Stomach smooth muscle (tissue), 2 donors: ENCODE data around the gene SMOC2.

Experiments used
- H3K27ac ChIP-seq: one replicate; pipeline ENCODE4 v1.7.0; 2013; ENCODE audit warnings: mild to moderate bottlenecking, low read length, inconsistent platforms
- H3K27me3 ChIP-seq, 2 donors: one replicate each; pipeline ENCODE4 v1.7.0; 2013; ENCODE audit warnings: low read length in 2 of 2; ENCODE audit not compliant: insufficient read depth in 2 of 2, control insufficient read depth in 1 of 2
- H3K36me3 ChIP-seq, 2 donors: one replicate each; pipeline ENCODE4 v1.7.0; 2013; ENCODE audit warnings: low read length in 2 of 2; ENCODE audit not compliant: control insufficient read depth in 2 of 2, insufficient read depth in 2 of 2
- H3K4me1 ChIP-seq: one replicate; pipeline ENCODE4 v1.7.0; 2013; ENCODE audit warnings: low read length; ENCODE audit not compliant: control insufficient read depth, insufficient read depth
- H3K4me3 ChIP-seq, 2 donors: one replicate each; pipeline ENCODE4 v1.7.0; 2013; ENCODE audit warnings: low read length in 2 of 2
- H3K9ac ChIP-seq, 2 donors: one replicate each; pipeline ENCODE4 v1.7.0; 2013; ENCODE audit warnings: low read length in 2 of 2, mild to moderate bottlenecking in 1 of 2
- H3K9me3 ChIP-seq, 2 donors: one replicate each; pipeline ENCODE4 v1.7.0; 2013; ENCODE audit warnings: low read length in 2 of 2; ENCODE audit not compliant: control insufficient read depth in 2 of 2
- donor health status: healthy.
- donor health status: Pancreatic carcinoma.

Gene SMOC2

DNA sequence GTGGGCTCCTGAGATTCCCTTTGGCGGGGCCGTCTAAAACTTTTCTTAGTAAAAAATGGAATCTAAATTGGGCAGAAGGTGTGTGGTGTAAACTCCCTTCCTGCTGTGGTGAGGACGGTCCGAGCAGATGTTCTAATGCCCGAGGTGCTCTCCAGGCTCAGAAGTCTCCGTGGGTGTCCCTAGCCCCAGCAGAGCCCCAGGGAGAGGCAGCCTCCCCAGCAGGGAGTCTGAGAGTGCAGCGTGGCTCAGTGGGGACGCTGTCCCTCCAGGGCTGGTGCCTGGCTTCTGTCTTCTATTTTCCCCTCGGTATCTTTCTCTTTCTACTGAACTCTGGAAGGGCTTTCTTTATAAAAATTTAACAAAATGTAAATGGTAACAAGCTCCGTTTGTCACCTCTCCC lies 208.2 kb downstream of the SMOC2 start:
- no peaks in the 10 kb centered on the region for H3K9me3 ChIP-seq
- H3K9ac ChIP-seq: peak overlapping the region in 1 of 2 donors; percentile 30
- H3K4me1 ChIP-seq: peaks cover 41% of the 10 kb centered on the region
- H3K27ac ChIP-seq: peak overlapping the region; percentile 69
- H3K36me3 ChIP-seq: peaks cover 11 to 16% of the 10 kb centered on the region in 2 donors
- no peaks in the 10 kb centered on the region for H3K27me3 ChIP-seq
- peak overlapping the region in 1 of 2 donors; percentile 64 for H3K4me3 ChIP-seq

DNA sequence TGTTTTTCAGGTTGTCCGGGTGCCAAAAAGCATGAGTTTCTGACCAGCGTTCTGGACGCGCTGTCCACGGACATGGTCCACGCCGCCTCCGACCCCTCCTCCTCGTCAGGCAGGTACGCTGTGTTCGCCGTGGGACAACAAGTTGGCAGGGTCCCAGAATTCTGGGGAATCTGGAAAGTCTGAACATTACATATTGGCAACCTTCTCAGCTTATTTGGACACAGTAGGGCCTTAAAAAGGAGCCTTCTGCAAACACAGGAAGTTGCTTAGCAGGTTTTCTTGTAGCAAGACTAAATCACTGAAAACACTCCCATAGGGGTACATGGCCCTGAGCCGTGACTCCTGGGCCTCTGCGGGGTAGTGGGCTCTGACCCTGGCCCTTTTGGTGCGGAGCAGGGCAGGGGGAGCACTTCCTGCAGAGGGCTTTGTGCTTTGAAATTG lies 209.7 kb downstream of the SMOC2 start:
- H3K9ac ChIP-seq: no peak overlapping the region
- peak overlapping the region; percentile 69 for H3K27ac ChIP-seq
- no peaks in the 10 kb centered on the region for H3K27me3 ChIP-seq
- peaks cover 15 to 20% of the 10 kb centered on the region in 2 donors for H3K36me3 ChIP-seq
- H3K4me1 ChIP-seq: peaks cover 41% of the 10 kb centered on the region
- H3K9me3 ChIP-seq: no peaks in the 10 kb centered on the region
- no peak overlapping the region for H3K4me3 ChIP-seq

GRCh38 chr6:168655462-168656152 lies 214.6 kb downstream of the SMOC2 start:
- Histone ChIP-seq H3K27me3 (no peaks in the 10 kb centered on the region), H3K4me3 (no peak overlapping the region), H3K9me3 (no peaks in the 10 kb centered on the region), H3K9ac (no peak overlapping the region), H3K4me1 (peaks cover 10% of the 10 kb centered on the region), H3K27ac (no peak overlapping the region), H3K36me3 (peaks cover 30 to 35% of the 10 kb centered on the region in 2 donors)

DNA sequence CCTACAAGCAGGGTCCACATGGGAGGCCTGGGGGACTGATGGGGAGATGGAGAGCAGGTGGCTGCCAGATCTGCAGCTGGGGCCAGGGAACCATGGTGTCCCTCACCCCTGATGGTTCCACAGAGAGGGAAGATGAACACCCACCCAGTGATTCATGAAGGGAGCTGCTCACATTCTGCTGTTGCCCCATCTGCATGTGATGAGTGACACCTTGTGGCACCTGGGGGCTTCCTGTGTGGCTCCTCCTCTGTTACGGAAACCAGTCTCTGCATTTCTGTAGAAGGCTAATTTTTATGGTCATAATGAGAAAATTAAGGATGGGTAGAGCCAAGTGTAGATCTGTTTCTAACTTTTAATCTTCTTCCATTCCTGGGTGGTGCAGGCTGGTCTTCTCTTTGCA lies 217.1 kb downstream of the SMOC2 start:
- Histone ChIP-seq H3K9me3 (no peaks in the 10 kb centered on the region), H3K27ac (no peak overlapping the region), H3K4me1 (peaks cover 4% of the 10 kb centered on the region), H3K9ac (no peak overlapping the region), H3K36me3 (peaks cover 23 to 24% of the 10 kb centered on the region in 2 donors), H3K27me3 (no peaks in the 10 kb centered on the region), H3K4me3 (no peak overlapping the region)

DNA sequence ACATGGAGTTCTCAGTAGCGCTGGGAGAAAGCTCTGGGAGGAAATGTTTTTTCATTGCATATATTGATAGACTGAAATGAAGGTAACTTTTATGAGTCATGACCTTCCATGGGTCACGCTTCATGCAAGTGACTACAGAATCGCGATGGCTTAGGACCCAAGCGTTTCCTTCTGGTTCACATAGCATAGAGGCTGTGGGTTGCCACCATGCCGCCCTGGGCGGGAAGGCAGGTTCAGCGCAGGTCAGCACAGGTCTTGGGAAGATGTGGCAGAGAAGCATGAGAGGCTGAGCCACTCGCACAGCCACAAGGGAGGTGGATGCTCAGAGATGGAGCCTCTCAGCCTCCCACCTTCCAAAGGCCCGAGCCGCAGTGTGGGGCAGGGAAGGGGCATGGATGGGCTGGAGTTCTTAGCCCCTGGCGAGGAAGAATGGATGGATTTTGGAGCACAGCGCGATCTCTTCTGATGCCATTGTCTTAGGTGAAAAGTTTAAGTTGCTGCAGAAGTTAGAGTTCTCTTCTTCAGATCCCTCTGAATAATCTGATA lies 219.5 kb downstream of the SMOC2 start:
- no peak overlapping the region for H3K4me3 ChIP-seq
- H3K36me3 ChIP-seq: peaks cover 20 to 23% of the 10 kb centered on the region in 2 donors
- no peaks in the 10 kb centered on the region for H3K9me3 ChIP-seq
- peaks cover 8% of the 10 kb centered on the region for H3K4me1 ChIP-seq
- no peak overlapping the region for H3K27ac ChIP-seq
- H3K9ac ChIP-seq: no peak overlapping the region
- H3K27me3 ChIP-seq: no peaks in the 10 kb centered on the region

- H3K27ac ChIP-seq: no peak overlapping the region
- H3K36me3 ChIP-seq: peaks cover 13 to 16% of the 10 kb centered on the region in 2 donors
- H3K9me3 ChIP-seq: no peaks in the 10 kb centered on the region
- H3K27me3 ChIP-seq: no peaks in the 10 kb centered on the region
- no peak overlapping the region for H3K4me3 ChIP-seq
- H3K4me1 ChIP-seq: peaks cover 8% of the 10 kb centered on the region
- no peak overlapping the region for H3K9ac ChIP-seq
Measured at GRCh38 chr6:168662301-168662936, 221.4 kb downstream of the SMOC2 start.

DNA sequence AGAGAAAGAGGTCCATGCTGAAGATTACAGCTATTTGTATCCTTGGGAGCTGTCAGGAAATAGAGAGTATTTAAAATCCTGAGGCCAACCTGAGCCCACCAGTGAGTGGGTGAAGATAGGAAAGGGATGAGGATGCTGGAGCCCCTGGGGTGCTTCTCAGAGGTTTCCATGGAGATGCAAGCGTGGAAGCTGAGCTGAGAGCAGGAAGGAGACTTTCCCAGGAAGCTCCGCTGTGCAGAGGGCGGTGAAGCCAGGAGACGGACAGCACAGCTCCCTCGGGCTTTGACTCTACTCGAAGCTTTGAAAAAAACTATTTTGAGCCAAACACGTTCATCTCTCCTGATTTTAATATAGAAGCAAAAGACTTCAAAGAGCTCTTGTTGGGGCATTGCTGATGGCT lies 222.1 kb downstream of the SMOC2 start:
- Histone ChIP-seq H3K36me3 (peaks cover 13 to 15% of the 10 kb centered on the region in 2 donors), H3K27me3 (no peaks in the 10 kb centered on the region), H3K9ac (no peak overlapping the region), H3K9me3 (no peaks in the 10 kb centered on the region), H3K4me3 (no peak overlapping the region), H3K4me1 (peaks cover 5% of the 10 kb centered on the region), H3K27ac (no peak overlapping the region)

DNA sequence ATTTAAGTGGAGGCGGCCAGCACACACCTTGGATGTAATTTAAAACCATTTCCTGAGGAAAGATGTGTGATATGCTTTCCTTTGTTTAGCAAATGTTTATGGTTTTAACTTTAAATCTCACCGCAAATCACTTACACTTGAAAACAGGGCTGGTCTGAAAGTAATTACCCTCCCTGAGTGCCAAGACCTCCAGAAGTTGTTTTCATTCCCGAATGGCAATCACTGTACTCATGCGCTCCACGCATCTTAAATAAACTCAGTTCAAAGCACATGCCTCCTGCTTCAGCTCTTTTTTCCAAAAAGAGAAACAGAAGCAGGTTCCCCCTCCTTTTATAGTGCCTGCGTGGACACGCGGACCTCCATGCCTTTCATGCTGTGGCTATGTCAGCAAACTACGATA lies 224.0 kb downstream of the SMOC2 start:
- Histone ChIP-seq H3K27me3 (no peaks in the 10 kb centered on the region), H3K4me1 (peaks cover 4% of the 10 kb centered on the region), H3K27ac (no peak overlapping the region), H3K36me3 (peaks cover 10 to 13% of the 10 kb centered on the region in 2 donors), H3K9me3 (no peaks in the 10 kb centered on the region), H3K9ac (no peak overlapping the region), H3K4me3 (no peak overlapping the region)

GRCh38 chr6:168666170-168666569 lies 225.2 kb downstream of the SMOC2 start:
- Histone ChIP-seq H3K27me3 (no peaks in the 10 kb centered on the region), H3K9me3 (no peaks in the 10 kb centered on the region), H3K27ac (no peak overlapping the region), H3K4me3 (no peak overlapping the region), H3K4me1 (peaks cover 4% of the 10 kb centered on the region), H3K36me3 (peaks cover 7 to 13% of the 10 kb centered on the region in 2 donors), H3K9ac (no peak overlapping the region)

- no peak overlapping the region for H3K9ac ChIP-seq
- no peak overlapping the region for H3K27ac ChIP-seq
- H3K4me3 ChIP-seq: no peak overlapping the region
- no peaks in the 10 kb centered on the region for H3K9me3 ChIP-seq
- no peaks in the 10 kb centered on the region for H3K27me3 ChIP-seq
- peaks cover 4% of the 10 kb centered on the region for H3K4me1 ChIP-seq
- peaks cover 7 to 13% of the 10 kb centered on the region in 2 donors for H3K36me3 ChIP-seq
Measured at GRCh38 chr6:168666699-168667427, 225.9 kb downstream of the SMOC2 start.
